Activated CD4-positive, alpha-beta T cell treated with anti-CD3 and anti-CD28 coated beads for 1 hour (primary cell): ENCODE data around the gene B9D1.
"Not testable (repeated sequence)": the region's sequence is repeated elsewhere in the genome, so short reads cannot be mapped to it uniquely, and the experiment has no call there.

ENCODE experiments used
- DNase-seq: peaks from one replicate; pipeline ENCODE4 v3.0.0-alpha.2; 2020

The B9D1 gene

DNA sequence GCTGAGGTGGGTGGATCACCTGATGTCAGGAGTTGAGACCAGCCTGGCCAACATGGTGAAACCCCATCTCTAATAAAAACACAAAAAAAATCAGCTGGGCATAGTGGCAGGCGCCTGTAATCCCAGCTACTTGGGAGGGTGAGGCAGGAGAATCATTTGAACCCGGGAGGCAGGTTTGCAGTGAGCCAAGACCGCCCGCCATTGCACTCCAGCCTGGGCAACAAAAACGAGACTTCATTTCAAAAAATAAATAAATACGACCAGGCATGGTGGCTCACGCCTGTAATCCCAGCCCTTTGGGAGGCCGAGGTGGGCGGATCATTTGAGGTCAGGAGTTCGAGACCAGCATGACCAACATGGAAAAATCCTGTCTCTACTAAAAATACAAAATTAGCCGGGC, 9.1 kb downstream of the B9D1 start:
- not testable (repeated sequence) for DNase-seq

DNA sequence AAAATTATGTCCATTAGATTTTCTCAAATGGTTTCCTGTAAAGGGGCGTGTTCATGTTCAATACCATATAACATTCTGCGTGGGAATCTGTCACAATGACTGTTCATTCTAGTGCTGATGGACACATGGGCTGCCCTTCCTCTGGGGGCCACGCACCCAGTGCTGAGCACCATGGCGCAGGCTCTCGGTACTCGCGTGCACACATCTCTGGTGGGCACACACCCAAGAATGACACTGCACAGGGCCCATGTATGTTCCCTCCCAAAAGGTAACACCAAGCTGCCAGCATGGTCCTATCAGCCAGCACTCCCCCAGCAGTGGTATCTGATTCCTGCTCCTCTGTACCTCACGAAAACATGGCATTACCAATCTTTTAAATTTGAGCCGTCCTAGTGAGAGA, 13.7 kb downstream of the B9D1 start:
- DNase-seq, result no peak

DNA sequence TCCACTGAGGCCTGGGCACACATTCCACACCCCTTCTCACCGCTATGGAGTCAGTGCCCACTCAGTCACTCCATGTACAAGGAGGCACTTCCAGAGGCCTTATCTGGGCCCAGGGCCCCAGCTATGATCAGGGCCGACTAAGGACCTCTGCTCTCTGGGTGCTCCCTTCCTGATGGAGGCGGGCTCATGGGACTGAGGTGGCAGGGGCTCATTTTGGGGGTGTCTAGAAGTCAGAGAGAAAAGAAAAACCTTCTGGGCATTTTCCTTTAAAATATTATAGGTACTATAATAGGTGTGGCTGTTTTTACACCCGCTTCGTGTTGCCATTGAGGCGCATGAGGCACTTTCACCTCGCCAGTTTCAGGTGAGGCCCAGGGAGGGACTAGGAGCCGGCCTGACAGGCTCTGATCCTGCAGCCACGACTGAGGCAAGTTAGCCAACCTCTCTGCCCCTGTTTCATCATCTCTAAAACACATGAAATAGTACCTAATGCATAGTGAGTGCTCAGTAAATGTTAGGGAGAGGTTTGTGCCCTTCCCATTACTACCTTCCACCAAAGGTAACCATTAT, 14.4 kb downstream of the B9D1 start:
- no peak for DNase-seq

DNA sequence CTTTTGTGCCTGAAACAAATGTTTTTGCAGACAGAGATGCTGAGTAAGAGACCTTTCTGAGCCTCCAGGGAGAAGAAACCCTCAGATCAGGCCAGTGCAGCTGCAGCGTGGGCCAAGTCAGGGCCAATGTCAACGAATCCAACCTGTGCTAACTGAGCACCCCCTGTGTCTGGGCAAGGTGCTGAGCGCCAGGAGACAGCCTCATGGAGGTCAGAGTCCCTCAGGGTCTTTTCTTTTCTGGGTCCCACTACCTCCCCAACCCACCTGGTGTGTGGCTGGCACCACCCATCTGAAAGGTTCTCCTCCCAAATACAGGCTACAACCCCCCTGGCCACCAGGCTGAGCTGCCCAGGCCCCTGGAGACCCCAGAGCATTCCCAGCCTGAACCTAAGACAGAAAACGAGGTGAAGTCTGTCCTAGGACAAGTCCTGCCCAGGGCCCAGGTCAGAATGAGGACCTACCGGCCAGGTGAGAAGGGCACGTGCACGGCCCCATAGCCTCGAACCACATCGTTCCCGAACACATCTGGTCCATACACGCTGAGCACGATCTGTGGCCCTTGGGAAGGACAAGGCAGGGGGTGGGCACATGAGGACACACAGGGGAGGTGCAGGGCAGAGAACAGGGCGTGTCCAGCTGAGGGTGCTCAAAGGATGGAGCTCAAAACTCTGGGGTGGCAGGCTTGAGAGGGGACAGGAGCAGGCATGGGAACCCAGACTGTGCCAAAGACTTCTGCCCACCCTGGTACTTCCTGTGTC, 15.0 kb downstream of the B9D1 start:
- no peak for DNase-seq

DNA sequence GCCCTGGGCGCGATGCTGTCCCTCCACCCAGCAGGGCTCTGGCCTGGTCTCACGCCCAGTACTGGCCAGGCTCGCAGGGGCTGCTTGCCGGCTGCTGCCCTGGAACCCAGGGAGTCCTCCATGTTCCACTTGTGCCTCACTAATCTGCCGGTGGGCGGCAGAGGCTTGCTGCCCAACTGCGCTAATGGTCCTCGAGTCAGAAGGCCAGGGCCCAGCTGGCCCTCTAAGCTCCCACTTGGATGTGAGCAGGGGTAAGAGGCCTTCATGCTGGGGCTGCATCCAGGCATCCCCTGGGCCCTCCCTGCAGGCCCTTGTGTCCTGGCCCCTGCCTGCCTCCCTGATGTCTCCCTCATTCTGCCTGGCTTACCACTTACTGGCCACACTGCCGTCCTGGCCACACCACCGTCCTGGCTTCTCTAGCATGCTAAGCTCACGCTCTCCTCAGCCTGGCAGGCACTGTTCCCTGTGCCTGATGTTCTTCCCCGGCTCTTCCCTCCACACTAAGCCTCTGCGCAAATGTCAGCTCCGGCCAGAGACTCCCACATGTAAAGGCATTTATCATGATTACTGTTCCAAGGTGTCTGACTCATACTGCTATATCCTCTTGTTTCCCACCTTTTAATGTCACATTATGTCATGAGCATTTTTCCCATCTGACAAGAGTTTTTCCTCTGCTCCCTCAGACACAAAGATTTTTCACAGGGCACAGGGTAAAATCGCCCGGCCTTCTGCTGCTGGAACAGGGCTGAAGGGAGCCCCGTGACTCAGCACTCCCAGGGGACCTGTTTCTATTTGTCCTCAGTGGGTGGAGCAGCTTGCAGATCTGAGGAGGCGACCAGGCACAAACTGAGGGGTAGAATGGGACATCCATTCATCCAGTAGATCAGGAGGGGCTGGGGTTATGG, 15.9 kb downstream of the B9D1 start:
- no peak for DNase-seq

DNA sequence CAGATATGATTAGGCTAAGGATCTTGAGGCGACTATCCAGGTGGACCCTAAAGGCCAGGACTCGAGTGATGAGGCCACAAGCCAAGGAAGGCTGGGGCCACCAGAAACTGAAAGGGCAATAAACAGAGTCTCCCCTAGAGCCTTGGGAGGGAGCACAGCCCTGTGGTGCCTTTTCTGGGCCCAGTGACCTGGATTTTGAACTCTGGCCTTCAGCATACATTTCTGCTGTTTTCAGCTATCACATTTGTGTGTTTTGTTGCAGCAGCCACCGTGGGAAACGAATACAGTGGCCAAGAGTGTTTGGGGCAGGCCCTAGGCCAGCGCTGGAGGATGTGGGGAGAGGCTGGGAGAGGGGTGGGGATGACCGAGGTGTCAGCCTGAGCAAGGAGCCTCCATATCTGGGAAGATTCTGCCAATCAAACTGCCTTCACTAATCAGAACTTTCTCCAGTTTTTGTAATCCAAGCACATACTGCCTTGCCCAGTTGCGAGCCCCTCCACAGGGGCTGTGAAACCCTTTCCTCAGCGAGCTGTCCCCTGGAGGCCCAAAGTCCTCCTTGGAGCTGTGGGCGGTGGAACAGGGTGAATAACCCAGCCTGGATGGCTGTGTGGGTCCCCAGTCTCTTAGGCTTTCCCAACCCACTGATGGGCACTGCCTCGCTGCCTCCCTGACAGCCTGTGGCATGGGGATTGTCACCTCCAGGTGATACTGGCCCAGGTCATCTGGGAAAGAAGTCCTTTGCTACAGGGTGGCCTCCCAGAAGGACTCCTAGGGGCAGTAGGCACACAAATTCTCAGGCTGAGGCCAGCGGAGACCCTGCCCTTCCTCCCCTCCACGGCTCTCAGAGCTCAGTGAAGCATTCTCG, 16.8 kb downstream of the B9D1 start:
- no peak for DNase-seq

DNA sequence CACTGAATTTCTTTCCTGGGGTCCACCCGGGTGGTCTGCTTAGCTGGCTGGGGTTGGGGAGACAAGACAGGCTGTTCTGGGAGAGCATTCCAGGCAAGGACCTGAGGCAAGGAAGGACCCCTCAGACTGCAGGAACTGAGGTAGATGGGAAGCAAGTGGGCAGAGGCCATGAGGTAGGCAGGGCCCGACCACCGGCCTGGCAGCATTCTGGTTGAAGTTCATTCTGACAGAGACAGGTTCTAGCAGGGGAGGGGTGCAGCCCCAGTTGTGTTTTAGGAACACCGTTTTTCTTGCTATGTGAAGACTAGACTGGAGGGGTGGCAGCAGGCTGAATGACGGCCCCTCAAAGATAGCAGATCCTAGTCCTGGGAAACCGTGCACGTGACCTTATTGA, 17.5 kb downstream of the B9D1 start:
- no peak for DNase-seq

DNA sequence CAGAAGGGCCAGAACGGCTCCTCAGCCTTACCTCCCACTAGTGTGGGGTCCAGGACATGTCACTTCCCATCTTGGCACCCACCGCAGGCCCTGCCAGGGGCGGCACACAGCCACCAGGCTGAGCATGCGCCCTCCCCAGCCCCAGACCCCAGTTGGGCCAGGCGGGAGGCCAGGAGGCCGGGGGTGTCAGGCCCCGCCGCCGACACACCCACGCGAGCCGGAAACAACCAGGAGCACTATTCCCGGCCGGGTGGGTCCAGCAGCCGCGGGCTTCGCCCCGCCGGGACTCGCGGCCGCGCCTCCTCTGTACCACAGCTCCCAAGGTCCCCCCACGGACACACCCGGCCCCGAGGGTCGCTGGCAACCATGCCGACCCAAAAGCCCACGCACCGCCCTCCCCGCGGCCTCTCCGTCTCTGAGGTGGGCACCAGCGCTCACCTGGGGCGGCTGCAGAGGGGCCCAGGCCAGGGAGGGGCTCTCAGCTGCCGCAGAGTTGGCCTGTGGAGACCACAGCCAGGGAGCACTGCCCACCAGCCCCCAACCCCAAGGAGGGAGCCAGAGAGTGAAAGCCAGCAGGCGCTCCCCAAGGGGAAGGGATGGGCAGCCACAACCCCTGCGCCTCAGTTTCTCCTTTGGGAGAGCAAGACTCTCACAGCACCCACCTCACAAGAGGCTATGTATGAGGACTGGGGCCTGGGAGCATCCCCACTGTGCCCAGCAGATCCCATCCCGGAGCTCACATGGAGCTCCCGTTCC, 18.0 kb downstream of the B9D1 start:
- DNase-seq, result no peak

DNA sequence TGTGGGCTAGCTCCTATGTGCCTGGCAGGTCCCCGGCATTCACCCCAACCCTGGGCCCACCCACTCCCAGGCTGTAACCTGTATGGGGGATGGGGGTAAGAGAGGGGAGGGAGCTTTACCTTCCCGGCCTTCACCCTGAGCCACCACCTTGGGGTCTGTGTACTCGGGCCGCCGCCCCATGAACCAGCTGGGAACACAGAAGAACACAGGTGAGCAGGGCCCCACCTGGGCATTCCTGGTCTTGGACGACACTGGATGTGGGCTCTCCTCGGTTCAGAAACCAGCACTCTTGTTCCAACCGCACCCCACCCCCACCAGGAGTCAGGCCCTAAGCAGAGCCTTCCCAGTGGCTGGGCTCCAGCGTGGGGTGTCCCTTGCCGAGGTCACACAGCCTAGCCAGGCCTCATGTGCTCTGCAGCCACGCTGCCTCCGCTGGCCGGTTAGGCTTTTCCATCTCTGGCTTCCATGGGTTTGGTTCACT, 18.8 kb downstream of the B9D1 start:
- no peak for DNase-seq

DNA sequence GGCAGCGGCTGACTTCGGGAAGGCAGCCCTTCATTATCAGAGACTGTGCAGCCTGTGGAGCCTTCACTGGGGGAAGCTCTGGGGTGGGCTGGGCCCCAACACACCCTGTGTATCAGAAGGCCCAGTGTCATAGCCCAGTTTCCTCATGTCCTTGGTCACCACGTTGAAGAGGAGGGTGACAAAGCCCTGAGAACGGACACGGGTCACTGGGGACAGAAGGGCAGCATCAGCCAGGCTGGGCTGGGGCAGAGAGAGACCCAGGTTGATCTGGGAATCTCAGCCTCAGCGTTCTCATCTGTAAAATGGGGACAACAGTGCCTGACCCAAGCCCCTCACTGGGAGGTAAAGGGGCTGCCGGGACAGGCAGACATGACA, 19.3 kb downstream of the B9D1 start:
- no peak for DNase-seq

DNA sequence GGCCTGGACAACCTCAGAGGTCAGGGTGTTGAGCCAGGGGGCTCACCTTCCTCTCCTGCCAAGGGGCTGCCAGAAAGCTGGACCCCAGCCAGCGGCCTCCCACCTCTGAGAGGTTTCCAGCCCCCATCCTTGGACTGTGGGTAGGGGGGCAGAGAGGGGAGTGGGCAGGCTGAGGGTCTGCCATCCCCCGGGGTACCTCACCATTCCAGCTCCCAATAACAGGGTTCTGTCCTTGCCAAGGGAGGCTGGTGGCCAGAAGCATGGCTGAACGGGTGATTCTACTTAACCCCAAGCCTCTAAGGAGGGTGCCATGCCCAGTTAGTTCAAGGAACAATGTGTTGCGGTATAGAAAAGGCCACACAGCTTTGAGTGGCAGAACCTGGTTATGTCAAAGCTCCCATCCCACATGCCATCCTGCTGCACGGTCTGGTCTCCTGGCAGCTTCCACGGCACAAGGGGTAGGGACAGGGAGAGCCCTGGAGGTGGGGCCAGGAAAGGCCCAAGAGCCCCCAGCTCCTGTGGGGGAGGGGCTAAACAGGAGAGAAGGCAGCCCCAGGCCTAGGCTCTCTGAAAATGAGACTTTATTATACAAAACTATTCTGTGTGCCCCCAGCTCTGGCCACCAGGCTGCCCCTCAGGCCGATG, 19.8 kb downstream of the B9D1 start:
- DNase-seq, result no peak

DNA sequence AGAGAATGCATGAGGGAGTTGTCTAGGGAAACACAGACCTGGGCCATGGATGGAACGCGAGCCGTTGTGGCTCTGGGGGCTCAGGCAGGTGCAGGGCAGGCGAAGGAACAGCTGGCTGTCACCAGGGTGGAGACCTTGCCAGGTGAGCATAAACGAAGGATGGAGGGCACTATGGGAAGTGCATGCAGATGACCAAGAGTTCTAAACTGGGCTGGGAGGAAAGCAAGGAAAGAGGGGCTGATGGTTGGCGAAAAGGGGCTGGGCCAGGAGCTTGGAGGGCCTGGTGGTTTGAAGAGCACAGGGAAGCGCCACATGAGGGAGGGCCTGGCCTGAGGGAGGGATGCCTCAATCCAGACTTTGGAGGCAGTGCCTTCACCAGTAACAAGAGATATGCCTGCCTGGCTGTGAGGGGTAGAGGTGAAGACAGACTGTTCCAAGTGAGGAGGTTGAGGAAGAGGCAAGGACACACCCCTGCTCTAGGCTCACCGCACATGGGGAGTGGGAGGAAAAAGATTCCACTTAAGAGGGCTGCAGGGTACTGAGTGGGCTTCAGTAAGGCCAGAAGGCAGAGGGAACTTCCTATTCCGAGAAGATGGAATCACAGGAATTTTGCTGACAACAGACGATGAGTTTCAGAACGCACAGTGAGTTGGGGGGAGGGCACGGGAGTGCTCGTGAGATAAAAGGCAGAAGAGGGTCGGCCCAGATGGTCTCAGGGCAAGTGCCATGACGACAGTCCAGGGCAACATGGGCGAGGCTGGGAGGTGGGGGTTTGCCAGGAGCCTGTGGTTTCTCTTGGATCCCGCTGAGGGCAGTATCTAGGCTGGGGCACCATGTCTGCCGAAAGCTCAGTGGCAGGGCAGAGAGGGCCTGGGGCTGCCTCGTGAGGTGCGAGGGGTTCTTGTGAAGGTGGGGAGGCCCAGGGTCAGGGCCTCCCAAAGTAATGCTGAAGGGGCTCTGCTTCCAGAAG, 20.6 kb downstream of the B9D1 start:
- DNase-seq, result no peak

DNA sequence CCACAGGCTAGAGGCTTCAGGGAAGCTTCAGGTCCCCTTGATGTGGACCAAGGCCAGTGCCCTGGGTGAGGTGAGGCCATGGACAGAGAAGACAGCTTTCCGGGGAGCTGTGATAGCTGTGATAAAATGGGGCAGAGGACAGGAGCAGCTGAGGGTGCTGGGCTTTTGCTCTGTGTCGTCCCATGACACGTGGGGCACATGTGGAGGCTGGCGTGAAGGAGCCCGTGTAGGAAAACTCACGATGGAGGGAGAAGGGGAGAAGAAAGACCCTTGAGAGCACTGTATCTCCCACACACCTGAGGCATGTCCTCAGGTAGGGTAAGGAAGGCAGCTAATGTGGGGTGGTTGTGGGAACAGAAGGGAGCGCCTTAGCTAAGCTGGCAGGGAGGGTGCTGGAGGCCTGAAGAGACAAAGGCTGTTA, 21.3 kb downstream of the B9D1 start:
- DNase-seq, result no peak

DNA sequence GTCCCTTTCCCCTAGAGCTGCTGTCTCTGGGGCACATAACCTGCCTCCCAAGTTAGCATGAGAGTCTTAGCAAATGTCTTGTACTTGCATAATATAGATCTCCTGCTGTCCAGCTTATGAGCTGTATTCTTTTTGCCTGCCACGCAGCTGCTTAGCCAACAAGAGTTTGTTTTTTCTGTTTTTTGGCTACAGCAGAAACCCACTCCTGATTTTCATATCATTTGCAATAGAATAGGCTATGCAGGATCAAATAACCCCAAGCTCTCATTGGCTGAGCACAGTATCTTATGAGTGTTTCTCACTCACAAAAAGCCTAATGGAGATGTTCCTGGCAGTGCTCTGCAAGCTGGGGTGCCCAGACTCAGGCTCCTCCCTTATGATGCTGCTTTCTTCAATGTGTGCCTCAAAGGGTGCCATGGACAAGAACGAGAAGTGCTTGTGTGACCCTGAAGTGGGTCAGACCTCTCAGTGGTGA, 23.1 kb downstream of the B9D1 start:
- DNase-seq, result no peak

DNA sequence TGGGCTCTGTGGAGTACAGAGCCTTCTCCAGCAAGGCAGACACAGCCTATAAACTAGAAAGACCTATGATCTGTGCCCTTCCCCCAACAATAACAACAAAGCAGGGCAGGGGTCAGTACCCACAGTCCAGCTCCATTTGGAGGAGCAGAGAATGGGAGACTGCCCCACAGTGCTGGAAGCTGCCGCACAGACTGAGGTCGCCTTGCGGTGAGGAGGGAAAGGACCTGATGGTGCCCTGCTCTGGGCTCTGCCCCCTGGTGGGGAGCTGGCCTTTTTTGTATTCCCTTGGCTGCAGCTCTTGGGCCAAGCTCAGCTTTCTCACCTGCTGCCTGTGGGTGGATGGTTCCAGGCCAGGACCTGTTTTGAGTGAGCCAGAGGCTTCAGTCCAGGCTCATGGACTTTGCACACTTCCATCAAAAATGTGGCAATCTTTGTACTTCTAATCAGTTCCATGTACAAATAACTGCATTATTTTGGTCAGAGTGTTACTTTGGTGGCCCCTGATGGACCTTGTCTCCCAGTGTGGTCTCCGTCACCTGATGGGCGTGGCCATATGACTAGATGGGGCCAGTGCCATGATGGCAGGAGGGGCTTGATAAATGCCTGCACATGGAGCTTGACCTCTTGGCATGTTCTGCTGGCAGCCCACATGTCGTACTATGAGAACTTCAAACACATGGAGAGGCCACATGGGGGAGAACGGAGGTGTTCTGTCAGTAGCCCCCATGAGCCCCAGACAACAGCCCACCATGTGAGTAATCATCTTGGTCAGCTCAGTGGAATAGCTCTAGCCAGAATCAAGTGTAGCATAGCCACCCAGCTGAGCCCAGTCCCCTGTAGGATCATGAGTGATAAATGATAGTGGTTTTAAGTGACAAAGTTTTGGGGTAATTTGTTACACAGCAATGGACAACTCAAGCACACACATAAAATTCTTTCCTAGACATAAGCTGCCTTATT, 24.2 kb downstream of the B9D1 start:
- DNase-seq, result peak; percentile 46

DNA sequence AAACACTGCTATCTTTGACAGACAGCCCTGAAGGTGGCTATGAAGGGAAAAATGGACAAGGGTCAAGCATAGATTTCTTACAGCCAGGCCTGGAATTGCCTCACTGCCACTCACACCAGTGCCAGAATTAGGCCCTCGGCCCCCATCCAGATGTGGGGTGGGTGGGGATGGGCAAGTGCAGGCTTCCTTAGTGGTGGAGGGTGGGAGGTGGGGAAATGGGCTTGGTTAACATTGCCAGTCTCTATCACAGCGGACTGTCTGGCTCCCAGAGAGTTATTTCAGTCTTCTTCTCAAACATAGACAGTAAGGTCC, 24.9 kb downstream of the B9D1 start:
- DNase-seq, result no peak

DNA sequence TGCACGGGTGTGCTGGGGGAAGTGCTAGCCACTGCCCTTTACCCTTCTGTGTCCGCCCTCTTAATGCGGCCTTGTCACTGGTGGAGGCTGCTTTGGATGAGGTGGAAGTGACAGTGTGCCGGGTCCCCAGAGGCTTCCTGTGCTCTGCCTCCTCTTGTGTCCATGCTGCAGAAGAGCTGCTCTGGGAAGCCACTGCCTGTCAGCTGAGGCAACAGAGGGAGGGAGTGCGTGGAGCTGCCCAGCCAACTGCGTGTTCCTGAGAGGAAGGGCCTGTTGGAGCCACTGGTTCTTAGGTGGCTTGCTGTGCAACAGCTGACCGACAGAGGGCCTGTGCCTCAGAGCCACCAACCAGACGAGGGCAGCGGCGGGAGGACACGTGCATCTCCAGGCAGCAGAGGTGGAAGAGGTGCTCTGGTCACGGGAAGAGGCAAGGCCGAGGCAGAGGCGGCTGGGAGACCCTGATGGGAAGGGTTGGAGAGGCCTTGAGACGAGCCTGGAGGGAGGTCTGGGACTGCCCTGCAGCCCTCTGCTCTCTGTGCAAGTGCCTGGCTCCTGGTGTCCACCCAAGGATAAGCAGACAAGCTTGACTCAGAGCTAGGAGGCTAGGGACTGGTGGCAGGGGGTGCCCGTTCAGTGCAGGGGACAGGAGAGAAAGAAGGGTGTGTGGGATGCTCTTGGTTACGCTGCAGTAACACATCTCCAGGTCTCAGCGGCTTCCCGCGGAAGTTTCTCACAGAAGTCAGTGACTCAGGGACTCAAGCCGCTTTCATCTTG, 25.4 kb downstream of the B9D1 start:
- no peak for DNase-seq

DNA sequence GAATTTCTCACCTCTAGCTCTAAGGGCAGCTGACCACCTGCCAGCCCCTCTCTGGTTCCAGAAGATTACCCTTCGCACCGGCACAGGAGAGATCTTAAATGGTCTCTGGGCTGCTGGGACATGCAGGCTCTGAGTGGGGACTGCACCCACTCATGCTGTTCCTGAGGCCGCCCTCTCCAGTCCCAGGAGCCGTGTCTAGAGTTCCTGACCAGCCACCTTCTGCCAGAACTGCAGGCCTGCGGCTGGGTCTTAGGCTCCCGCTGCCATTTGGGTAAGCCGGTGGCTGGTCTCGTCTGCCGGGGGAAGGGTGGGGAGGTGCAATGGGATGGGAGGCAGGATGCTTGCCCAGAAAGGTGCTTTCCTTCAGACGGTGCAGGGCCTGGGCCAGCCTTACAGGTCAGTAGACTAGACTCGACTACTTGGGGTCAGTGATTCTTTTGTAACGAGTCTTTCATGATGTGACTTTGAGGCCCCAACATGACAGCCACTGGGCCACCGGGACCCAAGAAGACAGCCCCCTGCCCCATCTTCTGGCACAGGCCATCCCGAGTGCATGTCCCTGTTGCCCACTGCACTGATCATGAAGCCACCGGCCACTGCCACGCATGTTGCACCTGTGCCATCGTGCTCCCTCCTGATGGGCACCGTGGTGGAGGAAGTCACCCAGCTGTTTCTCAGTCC, 26.4 kb downstream of the B9D1 start:
- DNase-seq, result no peak
